ENCODE measurements around the gene RAP1GAP. TPM values are rescaled to one million over a fixed set of nuclear protein-coding genes. Genes with fewer than 3 reads are reported as not detected.

The RAP1GAP gene
- total and polyA plus RNA-seq, 4 donors, result 5.6 to 64.7 (median 28.0) TPM

GRCh38 chr1:21634806-21635535 lies 34.2 kb downstream of the RAP1GAP start:
- TF ChIP-seq CTCF (IDR thresholded peaks at IDR 0.05; ENCODE audit: control extremely low read depth, extremely low read depth), result no peak
- ATAC-seq (ENCODE audit: insufficient read depth, low FRiP score) (no peak), DNase-seq (no peak)
- no peak overlapping the region for H3K9ac ChIP-seq (ENCODE audit: insufficient read depth in 1 of 2, low read length in 2 of 2)
- H3K4me1 ChIP-seq (ENCODE audit: control insufficient read depth in 5 of 5, insufficient read depth in 5 of 5, low read length in 5 of 5), result peaks cover 0 to 21% (median 5%) of the 10 kb centered on the region in 5 donors
- no peaks in the 10 kb centered on the region for H3K36me3 ChIP-seq (ENCODE audit: control insufficient read depth in 4 of 4, insufficient read depth in 4 of 4, low read length in 4 of 4)
- WGBS, 2 donors, result 65 to 77% methylated on average over 12 of the region's 12 CpGs
- H3K27ac ChIP-seq (ENCODE audit: low read depth in 1 of 2, low read length in 1 of 2), result peak overlapping the region in 1 of 2 donors; percentile 4
- no peaks in the 10 kb centered on the region for H3K27me3 ChIP-seq (ENCODE audit: control insufficient read depth in 3 of 3, insufficient read depth in 3 of 3, low read length in 2 of 3)
- no peak overlapping the region for H3K4me3 ChIP-seq
- H3K9me3 ChIP-seq (ENCODE audit: control insufficient read depth in 4 of 4, insufficient read depth in 3 of 4, low read length in 3 of 4), result no peaks in the 10 kb centered on the region

- no peak overlapping the region for H3K27ac ChIP-seq (ENCODE audit: low read depth in 1 of 2, low read length in 1 of 2)
Observed at GRCh38 chr1:21633992-21634805, 35.0 kb downstream of the RAP1GAP start.

GRCh38 chr1:21633141-21633755 lies 35.9 kb downstream of the RAP1GAP start:
- H3K4me1 ChIP-seq (ENCODE audit: control insufficient read depth in 5 of 5, insufficient read depth in 5 of 5, low read length in 5 of 5), result peaks cover 0 to 21% (median 5%) of the 10 kb centered on the region in 5 donors
- no peak for DNase-seq
- H3K4me3 ChIP-seq, result no peak overlapping the region
- H3K27ac ChIP-seq (ENCODE audit: low read depth in 1 of 2, low read length in 1 of 2), result no peak overlapping the region
- no peaks in the 10 kb centered on the region for H3K9me3 ChIP-seq (ENCODE audit: control insufficient read depth in 4 of 4, insufficient read depth in 3 of 4, low read length in 3 of 4)
- H3K27me3 ChIP-seq (ENCODE audit: control insufficient read depth in 3 of 3, insufficient read depth in 3 of 3, low read length in 2 of 3), result no peaks in the 10 kb centered on the region
- no peak for ATAC-seq (ENCODE audit: insufficient read depth, low FRiP score)
- no peak for TF ChIP-seq CTCF (IDR thresholded peaks at IDR 0.05; ENCODE audit: control extremely low read depth, extremely low read depth)
- no peaks in the 10 kb centered on the region for H3K36me3 ChIP-seq (ENCODE audit: control insufficient read depth in 4 of 4, insufficient read depth in 4 of 4, low read length in 4 of 4)
- H3K9ac ChIP-seq (ENCODE audit: insufficient read depth in 1 of 2, low read length in 2 of 2), result no peak overlapping the region
- WGBS, 2 donors, result 75 to 79% methylated on average over 7 of the region's 7 CpGs

More at GRCh38 chr1:21633992-21634805, 35.0 kb downstream of the RAP1GAP start:
- no peak for TF ChIP-seq CTCF (IDR thresholded peaks at IDR 0.05; ENCODE audit: control extremely low read depth, extremely low read depth)
- no peaks in the 10 kb centered on the region for H3K27me3 ChIP-seq (ENCODE audit: control insufficient read depth in 3 of 3, insufficient read depth in 3 of 3, low read length in 2 of 3)
- WGBS, 2 donors, result 64 to 88% methylated on average over 18 of the region's 18 CpGs
- no peak overlapping the region for H3K9ac ChIP-seq (ENCODE audit: insufficient read depth in 1 of 2, low read length in 2 of 2)
- no peak for ATAC-seq (ENCODE audit: insufficient read depth, low FRiP score)
- H3K9me3 ChIP-seq (ENCODE audit: control insufficient read depth in 4 of 4, insufficient read depth in 3 of 4, low read length in 3 of 4), result no peaks in the 10 kb centered on the region
- H3K4me3 ChIP-seq, result no peak overlapping the region
- H3K4me1 ChIP-seq (ENCODE audit: control insufficient read depth in 5 of 5, insufficient read depth in 5 of 5, low read length in 5 of 5), result peaks cover 0 to 21% (median 5%) of the 10 kb centered on the region in 5 donors
- H3K36me3 ChIP-seq (ENCODE audit: control insufficient read depth in 4 of 4, insufficient read depth in 4 of 4, low read length in 4 of 4), result no peaks in the 10 kb centered on the region
- DNase-seq, result peak in 2 of 3 donors; percentile 60 to 69
